Keratinocyte (primary cell): ENCODE results near the gene TRPM3.

Source experiments
- CTCF ChIP-seq, 3 experiments: IDR thresholded peaks in 1 of 3; conservative IDR thresholded peaks in 1 of 3; optimal IDR thresholded peaks in 1 of 3; 2 replicates in 2 of 3; 3 replicates in 1 of 3; pipeline versions ENCODE3 to v1.5.1; 2011; ENCODE audit warnings: low read length in 3 of 3, mild to moderate bottlenecking in 3 of 3, moderate library complexity in 2 of 3, control low read depth in 1 of 3, inconsistent platforms in 1 of 3; ENCODE audit not compliant: insufficient read depth in 2 of 3; ENCODE audit errors: extremely low read depth in 1 of 3
- EZH2 ChIP-seq: IDR thresholded peaks from one replicate; pipeline ENCODE4 v1.6.1; 2012; ENCODE audit warnings: inconsistent platforms, mild to moderate bottlenecking, low read length, moderate library complexity

DNA sequence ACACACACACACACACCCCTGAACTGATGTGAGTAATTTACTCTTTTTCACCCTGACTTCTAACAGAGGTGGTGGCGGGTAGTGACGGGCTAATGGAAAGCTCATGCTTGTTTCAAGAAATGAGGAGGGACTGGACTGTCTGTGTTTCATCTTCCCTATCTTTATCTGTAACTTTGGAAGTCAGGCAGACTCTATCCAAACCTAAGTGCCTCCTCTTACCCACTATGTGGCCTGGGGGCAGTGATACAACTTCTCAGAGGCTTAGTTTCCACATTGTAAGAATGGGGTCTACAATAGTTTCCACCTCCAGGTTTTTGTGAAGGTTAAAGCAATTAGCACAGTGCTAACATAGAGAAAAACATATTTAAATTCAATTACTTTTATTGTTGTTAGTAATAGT is 5.9 kb upstream of the TRPM3 start:
- no peak for TF ChIP-seq CTCF (optimal IDR thresholded peaks at IDR 0.05 in 1 of 3, IDR thresholded peaks at IDR 0.05 in 1 of 3, conservative IDR thresholded peaks at IDR 0.05 in 1 of 3; ENCODE audit: extremely low read depth in 1 of 3, insufficient read depth in 2 of 3, low read length in 3 of 3)
- TF ChIP-seq EZH2: no peak
